HepG2 (cell line): ENCODE data around the gene ZNF800. TPM values are rescaled to one million over a fixed set of nuclear protein-coding genes. Genes with fewer than 3 reads are reported as not detected.

Source experiments
- ATF1 ChIP-seq: IDR thresholded peaks from 2 replicates; pipeline ENCODE4 v1.6.1; 2016; ENCODE audit warnings: mild to moderate bottlenecking, control low read depth
- EEA1 ChIP-seq: sonication (generic); formaldehyde crosslinking; IDR thresholded peaks from 2 replicates; pipeline ENCODE4 v1.5.1; 2020; ENCODE audit warnings: mild to moderate bottlenecking, missing genetic modification reagents, borderline replicate concordance
- GPBP1L1 ChIP-seq: sonication (generic); formaldehyde crosslinking; IDR thresholded peaks from 2 replicates; pipeline ENCODE4 v1.5.0; 2020; ENCODE audit warnings: mild to moderate bottlenecking, missing genetic modification reagents
- HES4 ChIP-seq: sonication (generic); formaldehyde crosslinking; IDR thresholded peaks from 2 replicates; pipeline ENCODE4 v1.9.0; 2021; ENCODE audit warnings: mild to moderate bottlenecking, missing genetic modification reagents, borderline replicate concordance
- MTF1 ChIP-seq: sonication (generic); formaldehyde crosslinking; IDR thresholded peaks from 2 replicates; pipeline ENCODE4 v1.5.0; 2020; ENCODE audit warnings: missing genetic modification reagents
- PBX2 ChIP-seq: IDR thresholded peaks from 2 replicates; pipeline ENCODE4 v1.6.1; 2016; ENCODE audit warnings: control low read depth
- POLR2AphosphoS5 ChIP-seq: IDR thresholded peaks from 2 replicates; pipeline ENCODE4 v1.6.1; 2012; ENCODE audit warnings: low read depth, low read length
- PRDM10 ChIP-seq: sonication (generic); formaldehyde crosslinking; IDR thresholded peaks from 2 replicates; pipeline ENCODE4 v1.4.0; 2020; ENCODE audit warnings: low read depth, missing genetic modification reagents
- SMAD3 ChIP-seq: sonication (generic); formaldehyde crosslinking; IDR thresholded peaks from 2 replicates; pipeline ENCODE4 v1.4.0; 2020; ENCODE audit warnings: missing genetic modification reagents
- SSRP1 ChIP-seq: IDR thresholded peaks from 2 replicates; pipeline ENCODE4 v1.6.1; 2016; ENCODE audit warnings: control low read depth
- ZBTB2 ChIP-seq: sonication (generic); formaldehyde crosslinking; IDR thresholded peaks from 2 replicates; pipeline ENCODE4 v1.8.0; 2022; ENCODE audit warnings: low read depth, missing genetic modification reagents
- ZBTB44 ChIP-seq: sonication (generic); formaldehyde crosslinking; IDR thresholded peaks from 2 replicates; pipeline ENCODE4 v1.4.0; 2020; ENCODE audit warnings: missing genetic modification reagents
- ZNF20 ChIP-seq: sonication (generic); formaldehyde crosslinking; IDR thresholded peaks from 2 replicates; pipeline ENCODE4 v1.4.0; 2020; ENCODE audit warnings: mild to moderate bottlenecking, moderate library complexity, missing genetic modification reagents
- ZNF496 ChIP-seq: sonication (generic); formaldehyde crosslinking; IDR thresholded peaks from 2 replicates; pipeline ENCODE4 v1.8.1; 2023; ENCODE audit warnings: mild to moderate bottlenecking, moderate library complexity, missing genetic modification reagents; ENCODE audit not compliant: insufficient replicate concordance
- ZNF510 ChIP-seq: sonication (generic); formaldehyde crosslinking; IDR thresholded peaks from 2 replicates; pipeline ENCODE4 v1.4.0; 2020; ENCODE audit warnings: low read depth, mild to moderate bottlenecking, missing genetic modification reagents
- ZNF556 ChIP-seq: sonication (generic); formaldehyde crosslinking; IDR thresholded peaks from 2 replicates; pipeline ENCODE4 v1.4.0; 2020; ENCODE audit warnings: mild to moderate bottlenecking, missing genetic modification reagents, borderline replicate concordance
- ZNF562 ChIP-seq: sonication (generic); formaldehyde crosslinking; IDR thresholded peaks from 2 replicates; pipeline ENCODE4 v1.8.0; 2022; ENCODE audit warnings: missing genetic modification reagents, borderline replicate concordance
- ZNF564 ChIP-seq: sonication (generic); formaldehyde crosslinking; IDR thresholded peaks from 2 replicates; pipeline ENCODE4 v1.8.1; 2023; ENCODE audit warnings: mild to moderate bottlenecking, missing genetic modification reagents
- ZNF614 ChIP-seq: IDR thresholded peaks from 2 replicates; pipeline ENCODE4 v1.6.1; 2018; ENCODE audit warnings: missing biosample characterization, missing genetic modification reagents, inconsistent platforms, borderline replicate concordance
- ZNF670 ChIP-seq: sonication (generic); formaldehyde crosslinking; IDR thresholded peaks from 2 replicates; pipeline ENCODE4 v1.8.0; 2022; ENCODE audit warnings: mild to moderate bottlenecking, missing genetic modification reagents, borderline replicate concordance
- ZNF713 ChIP-seq: sonication (generic); formaldehyde crosslinking; IDR thresholded peaks from 2 replicates; pipeline ENCODE4 v1.4.0; 2020; ENCODE audit warnings: mild to moderate bottlenecking, missing genetic modification reagents
- polyA plus RNA-seq, 8 experiments: library from polyadenylated mRNA; depleted of rRNA in 3 of 8; stranded (reverse) in 7 of 8; unstranded in 1 of 8; fragments of >200 nt; fragmentation: Illumina TruSeq in 4 of 8; extraction: Trizol in 4 of 8; gene quantifications; 2 replicates each; pipeline versions ENCODE4 v1.2.1 to v1.2.3, GENCODE V29; 2011 to 2016; ENCODE audit warnings: low read depth in 4 of 8, missing spikeins in 1 of 8, mixed read lengths in 1 of 8; ENCODE audit not compliant: insufficient read depth in 1 of 8
- total RNA-seq, 5 experiments: library from RNA; depleted of rRNA; stranded (reverse); fragments of >200 nt; fragmentation: Illumina TruSeq; extraction: Trizol; gene quantifications; 2 replicates each; pipeline ENCODE4 v1.2.3, GENCODE V29; 2016; ENCODE audit warnings: low read depth in 1 of 5

ZNF800 gene
- total and polyA plus RNA-seq, 2 of the 13 experiments (the other 11 are each of a cell fraction or from before 2014, with no cell fraction given), result 7.1 to 12.7 TPM

GRCh38 chr7:127392566-127393367 is at the start of gene ZNF800 (continued):
- TF ChIP-seq PRDM10 (0 out of 2 replicates have a peak, but pooled peaks have one; percentile 19), ZNF614 (CRISPR knock-in tag) (no peak), ZNF556 (CRISPR knock-in tag) (no peak), ZNF670 (CRISPR knock-in tag) (no peak), HES4 (CRISPR knock-in tag) (no peak), PBX2 (no peak), ZBTB2 (CRISPR knock-in tag) (peak; percentile 82), ZNF20 (CRISPR knock-in tag) (no peak), ATF1 (CRISPR knock-in tag) (no peak), SMAD3 (CRISPR knock-in tag) (no peak), ZNF496 (CRISPR knock-in tag) (no peak), SSRP1 (no peak), GPBP1L1 (CRISPR knock-in tag) (no peak), POLR2AphosphoS5 (peak; percentile 95), ZNF713 (CRISPR knock-in tag) (no peak), ZBTB44 (no peak), ZNF510 (CRISPR knock-in tag) (no peak), EEA1 (CRISPR knock-in tag) (no peak), ZNF564 (peak; percentile 46; the same call in 1 of the 2 replicates), ZNF562 (CRISPR knock-in tag) (no peak), MTF1 (no peak)
